ENCODE results near the gene OPN3.

OPN3 gene

GRCh38 chr1:241586905-241587512 lies 53.2 kb downstream of the OPN3 start:
- DNase-seq, result no peak

GRCh38 chr1:241582921-241583321 lies 57.2 kb downstream of the OPN3 start:
- no peak for DNase-seq

- no peak for DNase-seq
These were observed 60.7 kb downstream of the OPN3 start for GRCh38 chr1:241579434-241579833.

- DNase-seq, result no peak
These were observed 66.0 kb downstream of the OPN3 start for GRCh38 chr1:241574154-241574553.

GRCh38 chr1:241569848-241570247 lies 70.3 kb downstream of the OPN3 start:
- DNase-seq, result no peak

- no peak for DNase-seq
These were observed 79.4 kb downstream of the OPN3 start for GRCh38 chr1:241560849-241561187.

GRCh38 chr1:241560146-241560848 lies 79.9 kb downstream of the OPN3 start:
- DNase-seq, result no peak

- no peak for DNase-seq
These were observed 82.5 kb downstream of the OPN3 start for GRCh38 chr1:241557551-241558193.

GRCh38 chr1:241557031-241557430 lies 83.1 kb downstream of the OPN3 start:
- DNase-seq, result no peak

- DNase-seq, result no peak
These were observed 84.6 kb downstream of the OPN3 start for GRCh38 chr1:241555526-241555925.

- DNase-seq, result no peak
These were observed 86.1 kb downstream of the OPN3 start for GRCh38 chr1:241553886-241554592.

- DNase-seq, result peak; percentile 52 to 80
These were observed 88.2 kb downstream of the OPN3 start for GRCh38 chr1:241551759-241552638.

- no peak for DNase-seq
These were observed 89.9 kb downstream of the OPN3 start for GRCh38 chr1:241550318-241550717.

- DNase-seq, result no peak
These were observed 92.2 kb downstream of the OPN3 start for GRCh38 chr1:241548008-241548407.

Measured in CD4-positive, alpha-beta T cell treated with Interleukin-1 beta for 1 hour (primary cell).